Measurements from ENCODE around the gene GDA. TPM values are rescaled to one million over a fixed set of nuclear protein-coding genes. Genes with fewer than 3 reads are reported as not detected.

GDA gene
- total RNA-seq, result 0.20 TPM in 1 of 2 replicates, not detected in the other

DNA sequence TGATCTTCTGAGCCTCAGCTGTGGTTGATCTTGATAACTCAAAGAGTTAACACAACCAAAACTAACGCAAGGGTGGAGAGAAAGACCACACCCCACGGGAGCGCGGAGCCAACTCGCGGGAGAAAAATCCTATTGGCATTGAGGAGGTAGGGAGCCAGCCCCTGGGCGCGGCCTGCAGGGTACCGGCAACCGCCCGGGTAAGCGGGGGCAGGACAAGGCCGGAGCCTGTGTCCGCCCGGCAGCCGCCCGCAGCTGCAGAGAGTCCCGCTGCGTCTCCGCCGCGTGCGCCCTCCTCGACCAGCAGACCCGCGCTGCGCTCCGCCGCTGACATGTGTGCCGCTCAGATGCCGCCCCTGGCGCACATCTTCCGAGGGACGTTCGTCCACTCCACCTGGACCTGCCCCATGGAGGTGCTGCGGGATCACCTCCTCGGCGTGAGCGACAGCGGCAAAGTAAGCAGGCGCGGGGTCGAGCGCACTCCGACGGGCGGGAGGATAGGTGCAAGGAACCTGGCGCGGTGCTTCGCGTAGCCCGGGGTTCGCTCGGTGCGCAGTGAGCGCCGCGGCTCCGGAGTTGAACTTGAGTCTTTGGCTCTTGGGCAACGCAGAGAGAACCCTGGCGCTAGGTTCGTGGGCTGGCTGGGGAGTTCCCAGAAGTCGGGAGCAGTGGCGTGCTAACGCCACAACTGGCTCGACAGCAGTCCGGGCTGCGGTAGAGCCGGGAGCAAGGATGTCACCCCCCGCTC, at the start of gene GDA:
Gene GDA, plus strand, starts transcription at position 210 of the 745 bp plus-strand sequence. Its CDS starts 120 bp downstream, at position 330.

Small RNA genes within 50 kb of the gene (small RNA-seq; reads per million reads assigned to genes)
- gene RNA5SP285, result not detected

Other genes starting within 250 kb of the GDA start
- gene ABHD17B, start 238.2 kb upstream of the GDA start, total RNA-seq, result 14.0 and 15.1 TPM in 2 replicates
- gene C9orf85, start 237.8 kb upstream of the GDA start, total RNA-seq, result 14.0 and 14.1 TPM in 2 replicates
- not detected in 2 replicates for gene C9orf57, start 88.8 kb upstream of the GDA start, total RNA-seq
- gene ZFAND5, start 215.8 kb downstream of the GDA start, total RNA-seq, result 73.5 and 94.8 TPM in 2 replicates

Measured in subcutaneous preadipocyte (primary cell).